Adrenal gland (tissue), 5 donors: ENCODE results near the gene MOB2.

ENCODE experiments used
- CTCF ChIP-seq, 6 experiments: fragments of 450-650 bp in 4 of 6; fragments of 200-600 bp in 2 of 6; sonication (generic) in 1 of 6; IDR thresholded peaks; 1 replicate in 5 of 6; 2 replicates in 1 of 6; pipeline versions ENCODE4 v1.5.1 to v1.8.0; 2016 to 2021; ENCODE audit warnings: antibody characterized with exemption in 6 of 6, mild to moderate bottlenecking in 2 of 6, moderate library complexity in 1 of 6
- POLR2A ChIP-seq, 2 donors: fragments of 450-650 bp; IDR thresholded peaks; one replicate each; pipeline ENCODE4 v1.6.1; 2017; ENCODE audit warnings: antibody characterized with exemption in 2 of 2, mild to moderate bottlenecking in 2 of 2, moderate library complexity in 1 of 2
- donor health status: DM: no; HTN: no; CAD: no.

- no peak for TF ChIP-seq CTCF (IDR thresholded peaks at IDR 0.05)
- TF ChIP-seq POLR2A (IDR thresholded peaks at IDR 0.05): no peak
These were observed 47.6 kb downstream of the MOB2 start for GRCh38 chr11:1438967-1439330.
